OCI-M1 (cell line): ENCODE measurements around the gene SSBP4.
"Not testable (repeated sequence)": the region's sequence is repeated elsewhere in the genome, so short reads cannot be mapped to it uniquely, and the experiment has no call there.

Experiments used
- DNase-seq: peaks from one replicate; lab custom pipeline; 2025; lab: John Stamatoyannopoulos, UW

The SSBP4 gene

GRCh38 chr19:18419195-18419698 lies at the start of gene SSBP4:
Gene SSBP4 (plus strand): TSS chr19:18419398. CDS start chr19:18419649, 251 bp downstream.
- DNase-seq: peak; percentile 90

GRCh38 chr19:18373407-18373891 lies 45.7 kb upstream of the SSBP4 start:
- DNase-seq: peak; percentile 55

DNA sequence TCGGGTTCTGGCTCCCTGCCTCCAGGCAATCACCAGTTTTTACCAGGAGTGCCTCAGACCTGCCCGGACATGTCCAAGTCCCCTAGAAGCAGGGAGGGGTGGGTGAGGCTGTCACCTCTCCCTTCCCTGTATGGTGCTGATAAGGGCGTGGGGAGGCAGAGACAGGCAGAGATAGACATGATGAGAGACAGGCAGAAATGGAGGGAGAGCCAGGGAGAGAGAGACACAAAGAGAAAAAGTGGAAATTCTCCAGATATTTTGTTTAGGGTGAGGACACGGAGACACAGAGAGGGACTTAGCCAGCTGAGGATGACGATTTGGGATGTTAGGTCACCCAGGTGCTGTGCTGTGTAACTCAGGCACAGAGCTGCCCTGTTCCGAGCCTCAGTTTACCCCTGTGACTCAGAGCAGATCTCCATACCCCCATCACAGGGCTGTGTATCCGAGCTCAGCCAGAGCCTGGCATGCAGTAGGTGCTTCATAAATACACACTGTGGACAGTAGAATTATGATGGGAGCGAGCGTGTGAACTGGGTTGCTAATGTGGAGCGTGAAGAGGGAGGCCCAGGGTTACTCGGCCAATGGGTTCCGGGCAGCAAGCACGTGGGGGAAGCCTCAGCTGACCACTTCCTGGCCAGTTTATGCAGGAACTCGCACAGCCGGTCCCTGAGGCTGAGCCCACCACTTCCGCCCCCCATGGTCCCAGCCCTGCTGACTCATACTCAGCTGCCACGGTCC lies 45.1 kb upstream of the SSBP4 start:
- peak; percentile 99 for DNase-seq

DNA sequence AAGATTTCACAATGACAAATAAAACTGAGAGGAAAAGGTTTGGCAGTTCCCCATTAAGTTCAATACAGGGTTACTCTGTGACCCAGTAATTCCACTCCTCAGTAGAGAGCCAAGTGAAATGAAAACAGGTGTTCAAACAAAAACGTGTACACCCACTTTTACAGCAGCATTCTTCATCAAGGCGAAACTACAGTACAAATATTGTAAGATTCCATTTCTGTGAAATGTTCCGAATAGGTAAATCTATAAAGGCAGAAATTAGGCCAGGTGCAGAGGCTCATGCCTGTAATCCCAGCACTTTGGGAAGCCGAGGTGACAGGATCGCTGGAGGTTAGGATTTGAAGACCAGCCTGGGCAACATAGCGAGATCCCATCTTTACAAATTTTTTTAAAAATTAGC lies 42.2 kb upstream of the SSBP4 start:
- no peak for DNase-seq

DNA sequence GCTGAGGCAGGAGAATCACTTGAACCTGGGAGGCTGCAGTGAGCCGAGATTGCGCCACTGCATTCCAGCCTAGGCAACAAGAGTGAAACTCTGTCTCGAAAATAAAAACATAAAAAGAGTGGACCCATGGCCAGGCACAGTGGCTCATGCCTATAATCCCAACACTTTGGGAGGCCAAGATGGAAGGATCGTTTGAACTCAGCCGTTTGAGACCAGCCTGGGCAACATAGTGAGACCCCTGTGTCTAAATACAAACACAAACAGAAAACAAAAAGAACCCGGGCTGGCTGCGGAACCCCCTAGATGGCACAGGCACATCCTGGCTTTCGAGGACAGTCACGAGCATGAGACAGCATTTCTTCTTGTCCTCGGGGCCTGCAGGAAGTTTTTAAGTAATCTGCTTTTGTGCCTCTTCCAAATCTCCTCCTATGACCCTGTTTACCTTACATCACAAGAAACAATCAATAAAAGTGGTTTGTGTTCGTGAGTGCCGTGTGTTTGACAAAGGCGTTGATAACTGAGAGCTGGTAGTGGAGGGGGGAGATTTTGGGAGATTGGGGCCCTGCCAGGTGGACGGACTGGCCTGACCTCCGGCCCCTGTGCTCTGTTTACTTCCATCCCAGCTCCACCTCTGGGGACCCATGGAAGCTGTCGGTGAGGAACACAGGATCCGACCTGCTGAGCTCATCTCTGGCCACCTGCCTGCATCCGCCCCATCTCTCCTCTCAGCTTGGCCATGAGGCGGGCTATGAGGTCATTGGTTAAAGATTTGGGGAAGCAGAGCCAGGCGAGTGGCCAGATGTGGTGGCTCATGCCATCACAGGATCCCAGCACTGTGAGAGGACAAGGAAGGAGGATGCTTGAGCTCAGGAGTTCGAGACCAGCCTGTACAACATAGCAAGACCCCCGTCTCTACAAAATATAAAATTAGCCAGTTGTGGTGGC lies 39.1 kb upstream of the SSBP4 start:
- DNase-seq: peak; percentile 54

DNA sequence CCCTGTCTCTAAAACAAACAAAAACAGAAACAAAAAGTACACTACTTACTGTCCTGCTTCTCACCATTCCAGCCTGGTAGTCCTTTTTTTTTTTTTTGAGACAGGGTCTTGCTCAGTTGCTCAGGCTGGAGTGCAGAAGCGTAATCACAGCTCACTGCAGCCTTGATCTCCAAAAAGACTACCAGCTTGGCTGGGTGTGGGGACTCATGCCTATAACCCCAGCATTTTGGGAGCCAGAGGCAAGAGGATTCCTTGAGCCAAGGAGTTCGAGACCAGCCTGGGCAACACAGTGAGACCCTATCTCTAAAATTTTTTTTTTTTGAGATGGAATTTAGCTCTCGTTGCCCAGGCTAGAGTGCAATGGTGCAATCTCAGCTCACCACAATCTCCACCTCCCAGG lies 38.4 kb upstream of the SSBP4 start:
- DNase-seq: no peak

DNA sequence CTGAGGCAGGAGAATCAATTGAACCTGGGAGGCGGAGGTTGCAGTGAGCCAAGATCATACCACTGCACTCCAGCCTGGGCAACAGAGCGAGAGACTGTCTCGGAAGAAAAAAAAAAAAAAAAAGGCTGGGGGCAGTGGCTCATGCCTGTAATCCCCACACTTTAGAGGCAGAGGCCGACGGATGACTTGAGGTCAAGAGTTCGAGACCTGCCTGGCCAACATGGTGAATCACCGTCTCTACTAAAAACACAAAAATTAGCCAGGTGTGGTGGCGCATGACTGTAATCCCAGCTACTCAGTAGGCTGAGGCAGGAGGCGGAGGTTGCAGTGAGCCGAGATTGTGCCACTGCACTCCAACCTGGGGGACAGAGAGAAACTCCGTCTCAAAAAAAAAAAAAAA lies 35.6 kb upstream of the SSBP4 start:
- DNase-seq: not testable (repeated sequence)

- DNase-seq: no peak
Observed at GRCh38 chr19:18384775-18385174, 34.4 kb upstream of the SSBP4 start.

DNA sequence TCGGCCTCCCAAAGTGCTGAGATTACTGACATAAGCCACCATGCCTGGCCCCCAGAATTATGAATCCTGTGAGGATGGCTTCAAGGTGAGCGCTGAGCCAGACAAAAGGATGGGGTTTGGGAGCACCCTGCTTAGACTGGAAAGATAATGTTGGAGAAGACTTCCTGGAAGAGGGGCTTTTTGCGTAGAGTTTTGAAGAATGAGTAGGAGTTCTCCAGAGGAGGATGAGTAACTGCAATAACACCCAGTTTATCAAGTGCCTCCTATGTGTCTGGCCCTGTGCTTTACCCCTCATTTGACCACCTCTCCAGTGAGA lies 33.9 kb upstream of the SSBP4 start:
- DNase-seq: no peak

DNA sequence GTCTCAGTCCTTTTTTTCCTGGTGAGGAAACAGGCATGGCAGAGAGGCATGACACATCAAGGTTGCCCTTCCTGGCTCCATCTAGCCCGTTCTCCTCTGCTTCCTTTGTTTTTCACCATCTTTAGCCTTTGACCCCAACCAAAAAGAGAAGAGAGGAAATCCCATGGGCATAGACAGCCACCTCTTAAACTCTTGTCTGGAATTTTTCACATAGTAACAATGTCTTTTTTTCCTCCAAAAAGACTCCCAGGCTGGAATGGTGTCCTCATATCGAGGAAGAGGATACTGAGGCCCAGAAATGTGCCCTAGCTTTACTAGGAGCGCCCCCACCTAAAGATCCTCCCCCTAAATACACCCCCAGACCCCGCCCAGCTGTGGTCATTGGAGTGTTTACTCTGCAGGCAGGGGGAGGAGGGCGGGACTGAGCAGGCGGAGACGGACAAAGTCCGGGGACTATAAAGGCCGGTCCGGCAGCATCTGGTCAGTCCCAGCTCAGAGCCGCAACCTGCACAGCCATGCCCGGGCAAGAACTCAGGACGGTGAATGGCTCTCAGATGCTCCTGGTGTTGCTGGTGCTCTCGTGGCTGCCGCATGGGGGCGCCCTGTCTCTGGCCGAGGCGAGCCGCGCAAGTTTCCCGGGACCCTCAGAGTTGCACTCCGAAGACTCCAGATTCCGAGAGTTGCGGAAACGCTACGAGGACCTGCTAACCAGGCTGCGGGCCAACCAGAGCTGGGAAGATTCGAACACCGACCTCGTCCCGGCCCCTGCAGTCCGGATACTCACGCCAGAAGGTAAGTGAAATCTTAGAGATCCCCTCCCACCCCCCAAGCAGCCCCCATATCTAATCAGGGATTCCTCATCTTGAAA lies 33.3 kb upstream of the SSBP4 start, which contains the start of gene GDF15:
Gene GDF15, plus strand, starts transcription at position 484 of the 868 bp plus-strand sequence. Its CDS starts 32 bp downstream, at position 516.
- peak; percentile 81 for DNase-seq

DNA sequence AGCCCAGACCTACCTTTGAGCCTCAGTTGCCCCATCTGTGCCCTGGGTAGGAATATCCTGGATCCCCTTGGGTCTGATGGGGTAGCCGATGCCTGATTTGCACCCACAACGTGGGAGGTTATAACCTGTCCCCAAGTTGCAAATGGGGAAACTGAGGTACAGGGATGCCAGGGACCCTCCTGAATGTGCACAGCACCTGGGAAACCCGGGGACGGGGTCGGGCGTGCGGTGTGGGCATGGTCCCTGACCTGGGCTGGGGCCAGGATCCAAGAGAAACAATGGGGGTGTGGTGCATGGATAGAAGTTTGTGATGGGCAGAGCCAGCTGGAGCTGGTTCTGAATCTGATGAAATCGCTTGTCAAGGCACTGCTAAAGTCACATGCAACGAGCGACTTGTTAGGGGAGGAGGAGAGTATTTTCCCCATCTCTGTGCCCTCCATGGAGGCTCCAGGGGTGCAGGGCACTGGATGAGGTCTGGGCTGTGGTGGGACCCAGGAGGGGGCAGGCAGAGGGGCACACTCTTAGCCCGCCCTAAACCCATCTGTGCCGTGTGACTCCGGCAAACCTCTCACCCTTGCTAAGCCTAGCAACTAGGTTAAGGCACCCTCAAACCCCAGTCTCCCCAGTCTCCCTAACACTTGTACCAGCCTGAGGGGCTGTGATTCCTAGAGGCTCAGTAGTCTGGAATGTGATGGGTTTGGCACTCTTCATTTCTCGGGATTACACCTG lies 32.5 kb upstream of the SSBP4 start:
- DNase-seq: peak; percentile 86

GRCh38 chr19:18388100-18388959 lies 30.9 kb upstream of the SSBP4 start:
- peak; percentile 92 for DNase-seq

- no peak for DNase-seq
Observed at GRCh38 chr19:18388960-18389725, 30.1 kb upstream of the SSBP4 start.

DNA sequence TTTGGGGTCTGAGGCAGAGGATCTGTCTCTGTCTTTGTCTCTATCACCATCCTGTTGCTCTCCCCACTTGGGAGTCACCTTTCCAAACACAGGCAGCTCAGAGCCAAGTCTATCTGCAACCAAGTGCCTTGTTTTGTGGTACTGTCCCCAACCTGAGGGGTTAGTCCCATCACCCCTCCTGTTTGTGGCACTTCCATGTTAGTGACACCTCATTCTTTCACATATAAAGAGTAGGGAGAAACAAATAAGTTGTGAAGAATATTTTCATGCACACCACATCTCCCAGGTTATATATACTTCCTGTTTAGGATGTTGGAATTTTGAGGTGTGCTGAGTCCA lies 29.5 kb upstream of the SSBP4 start:
- no peak for DNase-seq

- no peak for DNase-seq
Observed at GRCh38 chr19:18390065-18390907, 28.9 kb upstream of the SSBP4 start.

DNA sequence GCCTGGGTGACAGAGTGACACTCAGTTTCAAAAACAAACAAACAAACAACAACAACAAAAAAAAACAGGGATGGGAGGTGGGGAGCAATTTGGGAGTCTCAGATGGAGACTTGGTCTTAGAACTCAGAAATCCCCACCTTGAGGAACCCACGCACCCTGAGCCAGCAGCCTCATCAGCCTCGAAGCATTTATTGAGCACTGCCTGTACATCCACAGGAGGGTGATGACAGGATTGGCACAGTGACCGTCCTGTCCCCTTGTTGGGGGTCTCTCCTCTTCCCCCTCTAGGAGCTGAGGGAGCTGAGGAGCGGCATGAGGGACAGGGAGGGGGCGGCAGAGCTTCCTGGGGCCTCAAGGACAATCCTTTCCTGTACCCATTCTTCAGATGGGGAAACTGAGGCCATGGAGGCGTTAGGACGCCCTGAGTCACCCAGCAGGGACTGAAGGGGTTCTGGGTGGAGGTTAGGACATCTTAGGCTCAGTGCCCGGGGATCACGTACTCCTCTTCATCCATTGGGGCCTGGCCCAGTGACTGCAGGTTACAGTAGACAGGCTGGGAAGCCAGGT lies 27.6 kb upstream of the SSBP4 start:
- no peak for DNase-seq

DNA sequence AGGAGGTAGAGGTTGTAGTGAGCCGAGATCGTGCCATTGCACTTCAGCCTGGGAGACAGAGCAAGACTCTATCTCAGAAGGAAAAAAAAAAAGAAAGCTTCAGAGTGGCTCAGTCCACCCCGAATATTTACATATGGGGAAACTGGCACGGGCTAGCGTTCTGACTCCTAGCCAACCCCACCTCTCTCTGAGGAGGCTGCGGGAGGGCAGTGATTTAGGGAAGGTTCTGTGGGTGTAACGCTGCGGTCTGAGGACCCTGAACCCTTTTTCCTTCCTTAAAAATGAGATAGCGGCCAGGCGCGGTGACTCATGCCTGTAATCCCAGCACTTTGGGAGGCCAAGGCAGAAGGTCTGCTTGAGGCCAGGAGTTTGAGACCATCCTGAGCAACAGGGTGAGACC lies 26.8 kb upstream of the SSBP4 start:
- peak; percentile 85 for DNase-seq

DNA sequence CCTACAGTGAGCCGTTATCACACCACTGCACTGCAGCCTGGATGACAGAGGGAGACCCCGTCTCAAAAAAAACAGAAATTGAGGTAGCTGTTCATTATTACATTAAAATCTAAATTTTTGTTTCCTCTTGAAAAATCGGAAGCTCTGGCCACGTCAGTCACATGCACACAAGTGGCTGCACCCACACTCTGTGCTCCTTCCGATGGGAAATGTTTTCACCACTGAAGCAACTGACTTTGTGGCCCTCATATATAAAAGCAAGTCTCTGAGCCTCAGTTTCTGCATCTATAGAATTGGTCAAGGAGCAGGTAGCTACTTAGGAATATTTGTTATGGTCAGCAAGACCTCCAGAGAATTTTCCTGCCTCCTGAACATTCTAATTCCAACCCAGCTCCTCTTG lies 26.3 kb upstream of the SSBP4 start:
- no peak for DNase-seq
